WERI-Rb-1 (cell line): ENCODE measurements around the gene E2F8.

Experiments
- DNase-seq: peaks from one replicate; pipeline ENCODE4 v3.0.0-alpha.2; 2020
- H3K27ac ChIP-seq: fragments of 250-450 bp; sonication (Bioruptor Pico); 2 replicates; pipeline ENCODE4 v1.5.1; 2020; ENCODE audit warnings: mild to moderate bottlenecking, moderate library complexity
- H3K27me3 ChIP-seq: fragments of 250-450 bp; sonication (Bioruptor Pico); 2 replicates; pipeline ENCODE4 v1.5.1; 2021; ENCODE audit warnings: mild to moderate bottlenecking, low read depth, moderate library complexity; ENCODE audit not compliant: insufficient read depth, severe bottlenecking
- H3K36me3 ChIP-seq: fragments of 250-450 bp; sonication (Bioruptor Pico); 2 replicates; pipeline ENCODE4 v1.5.1; 2020; ENCODE audit warnings: mild to moderate bottlenecking, moderate library complexity
- H3K4me3 ChIP-seq: 2 replicates; pipeline ENCODE4 v1.5.1; 2011; ENCODE audit warnings: low read depth, mild to moderate bottlenecking, control low read depth, low read length
- H3K9me3 ChIP-seq: fragments of 250-450 bp; sonication (Bioruptor Pico); 2 replicates; pipeline ENCODE4 v1.5.1; 2021; ENCODE audit warnings: mild to moderate bottlenecking, moderate library complexity; ENCODE audit not compliant: severe bottlenecking
- TF ChIP-seq, protein P1 (sequence below): IDR thresholded peaks from 2 replicates; pipeline ENCODE4 v1.5.1; 2011; ENCODE audit warnings: low read depth, mild to moderate bottlenecking, control low read depth, inconsistent platforms, low read length

E2F8 gene

DNA sequence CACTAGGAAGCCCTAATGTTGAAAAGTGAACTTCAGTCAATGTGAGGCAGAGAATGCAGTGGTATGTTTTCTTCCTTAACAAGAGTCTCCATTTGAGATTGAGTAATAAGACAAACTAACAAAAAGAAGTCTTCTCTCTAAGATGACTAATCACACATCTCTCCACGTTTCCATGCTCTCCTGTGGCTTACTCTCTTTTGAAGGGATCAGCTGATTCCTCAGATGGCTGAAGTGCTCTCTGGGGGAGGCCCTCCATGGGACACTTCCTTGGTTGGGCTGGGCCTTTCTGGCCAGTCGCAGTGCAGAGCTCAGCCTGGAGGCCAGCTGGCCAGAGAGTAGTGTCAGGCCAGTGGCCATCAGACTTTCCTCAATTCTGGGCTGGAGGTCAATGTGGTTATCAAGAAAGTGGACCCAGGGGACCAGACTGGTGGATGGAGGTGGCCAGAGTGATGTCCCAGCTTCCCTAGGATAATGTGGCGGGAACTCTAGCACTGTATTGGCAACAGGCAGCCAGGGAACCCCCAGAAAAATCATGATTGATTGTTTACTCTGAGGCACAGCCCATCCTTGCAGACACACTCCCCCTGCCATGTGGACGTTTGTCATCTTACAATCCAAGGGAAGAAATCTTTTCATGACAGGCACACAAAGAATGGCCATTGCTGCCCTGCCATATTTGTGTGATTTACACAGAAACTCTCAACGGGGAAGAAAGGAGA, 53.5 kb downstream of the E2F8 start:
- Histone ChIP-seq H3K27ac (no peak overlapping the region), H3K27me3 (no peaks in the 10 kb centered on the region), H3K9me3 (no peaks in the 10 kb centered on the region), H3K36me3 (no peaks in the 10 kb centered on the region), H3K4me3 (no peak overlapping the region)
- TF ChIP-seq, protein P1, sequence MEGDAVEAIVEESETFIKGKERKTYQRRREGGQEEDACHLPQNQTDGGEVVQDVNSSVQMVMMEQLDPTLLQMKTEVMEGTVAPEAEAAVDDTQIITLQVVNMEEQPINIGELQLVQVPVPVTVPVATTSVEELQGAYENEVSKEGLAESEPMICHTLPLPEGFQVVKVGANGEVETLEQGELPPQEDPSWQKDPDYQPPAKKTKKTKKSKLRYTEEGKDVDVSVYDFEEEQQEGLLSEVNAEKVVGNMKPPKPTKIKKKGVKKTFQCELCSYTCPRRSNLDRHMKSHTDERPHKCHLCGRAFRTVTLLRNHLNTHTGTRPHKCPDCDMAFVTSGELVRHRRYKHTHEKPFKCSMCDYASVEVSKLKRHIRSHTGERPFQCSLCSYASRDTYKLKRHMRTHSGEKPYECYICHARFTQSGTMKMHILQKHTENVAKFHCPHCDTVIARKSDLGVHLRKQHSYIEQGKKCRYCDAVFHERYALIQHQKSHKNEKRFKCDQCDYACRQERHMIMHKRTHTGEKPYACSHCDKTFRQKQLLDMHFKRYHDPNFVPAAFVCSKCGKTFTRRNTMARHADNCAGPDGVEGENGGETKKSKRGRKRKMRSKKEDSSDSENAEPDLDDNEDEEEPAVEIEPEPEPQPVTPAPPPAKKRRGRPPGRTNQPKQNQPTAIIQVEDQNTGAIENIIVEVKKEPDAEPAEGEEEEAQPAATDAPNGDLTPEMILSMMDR, result no peak
- DNase-seq, result no peak

DNA sequence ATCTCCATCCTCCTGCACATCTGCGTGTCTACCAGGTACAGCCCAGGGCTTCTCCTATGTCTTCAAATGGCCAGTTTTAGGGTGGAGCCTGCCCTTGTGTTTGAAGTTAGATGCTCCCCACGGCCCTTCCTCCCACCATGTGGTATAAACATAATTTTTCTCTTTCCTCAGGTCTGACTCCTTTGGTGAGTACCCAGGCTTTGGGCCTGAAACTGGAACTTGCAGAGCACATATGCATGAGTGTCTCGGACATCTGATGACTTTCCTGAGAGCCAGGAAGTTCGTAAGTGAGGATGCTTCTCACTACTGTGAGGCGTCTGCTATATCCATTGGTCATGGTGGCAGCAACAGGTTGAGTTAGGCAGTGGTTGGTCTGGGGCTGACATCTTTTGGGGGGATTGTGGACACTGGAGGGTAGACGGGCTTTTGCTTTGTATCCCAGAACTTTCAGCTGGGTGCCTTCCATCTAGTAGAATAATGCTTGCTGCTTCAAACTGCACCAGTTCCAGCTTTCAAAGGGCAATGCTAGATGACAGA, 55.2 kb downstream of the E2F8 start:
- Histone ChIP-seq H3K27me3 (no peaks in the 10 kb centered on the region), H3K9me3 (no peaks in the 10 kb centered on the region), H3K36me3 (no peaks in the 10 kb centered on the region), H3K27ac (no peak overlapping the region), H3K4me3 (no peak overlapping the region)
- DNase-seq, result no peak
- TF ChIP-seq, protein P1, result no peak

DNA sequence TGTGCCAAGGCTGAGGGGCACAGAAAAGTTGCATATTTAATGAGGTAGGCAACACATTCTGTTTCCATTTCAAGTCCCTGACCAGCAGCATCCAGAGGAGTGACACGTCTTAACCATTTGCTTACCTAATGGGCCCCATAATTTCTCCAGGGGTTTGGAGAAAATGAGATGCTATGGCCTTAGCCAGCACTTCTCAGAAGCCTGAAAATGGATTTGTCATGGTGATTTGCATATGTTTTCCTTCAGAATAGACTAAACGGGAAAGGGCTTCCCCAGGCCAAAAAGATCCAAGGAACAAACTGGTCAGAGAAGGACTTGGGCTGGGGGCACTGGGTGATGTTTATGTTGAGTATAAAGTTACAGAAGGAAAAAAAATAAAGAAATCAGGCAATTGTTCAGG, 55.7 kb downstream of the E2F8 start:
- Histone ChIP-seq H3K27me3 (no peaks in the 10 kb centered on the region), H3K9me3 (no peaks in the 10 kb centered on the region), H3K36me3 (no peaks in the 10 kb centered on the region), H3K4me3 (no peak overlapping the region), H3K27ac (no peak overlapping the region)
- no peak for DNase-seq
- TF ChIP-seq, protein P1, result no peak

DNA sequence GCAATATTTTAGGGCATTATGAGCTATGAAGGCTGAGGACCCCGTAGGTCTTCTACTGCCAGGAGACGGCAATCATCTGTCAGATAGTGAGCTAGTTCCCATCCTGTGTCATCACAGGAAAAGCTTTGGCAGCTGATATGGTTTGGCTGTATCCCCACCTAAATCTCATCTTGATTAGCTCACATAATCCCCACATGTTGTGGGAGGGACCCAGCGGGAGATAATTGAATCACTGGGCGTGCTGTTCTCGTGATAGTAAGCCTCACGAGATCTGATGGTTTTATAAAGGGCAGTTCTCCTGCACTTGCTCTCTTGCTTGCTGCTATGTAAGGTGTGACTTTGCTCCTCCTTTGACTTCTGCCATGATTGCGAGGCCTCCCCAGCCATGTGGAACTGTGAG, 57.1 kb downstream of the E2F8 start:
- Histone ChIP-seq H3K4me3 (no peak overlapping the region), H3K36me3 (no peaks in the 10 kb centered on the region), H3K9me3 (no peaks in the 10 kb centered on the region), H3K27ac (no peak overlapping the region), H3K27me3 (no peaks in the 10 kb centered on the region)
- TF ChIP-seq, protein P1, result no peak
- DNase-seq, result peak; percentile 58

DNA sequence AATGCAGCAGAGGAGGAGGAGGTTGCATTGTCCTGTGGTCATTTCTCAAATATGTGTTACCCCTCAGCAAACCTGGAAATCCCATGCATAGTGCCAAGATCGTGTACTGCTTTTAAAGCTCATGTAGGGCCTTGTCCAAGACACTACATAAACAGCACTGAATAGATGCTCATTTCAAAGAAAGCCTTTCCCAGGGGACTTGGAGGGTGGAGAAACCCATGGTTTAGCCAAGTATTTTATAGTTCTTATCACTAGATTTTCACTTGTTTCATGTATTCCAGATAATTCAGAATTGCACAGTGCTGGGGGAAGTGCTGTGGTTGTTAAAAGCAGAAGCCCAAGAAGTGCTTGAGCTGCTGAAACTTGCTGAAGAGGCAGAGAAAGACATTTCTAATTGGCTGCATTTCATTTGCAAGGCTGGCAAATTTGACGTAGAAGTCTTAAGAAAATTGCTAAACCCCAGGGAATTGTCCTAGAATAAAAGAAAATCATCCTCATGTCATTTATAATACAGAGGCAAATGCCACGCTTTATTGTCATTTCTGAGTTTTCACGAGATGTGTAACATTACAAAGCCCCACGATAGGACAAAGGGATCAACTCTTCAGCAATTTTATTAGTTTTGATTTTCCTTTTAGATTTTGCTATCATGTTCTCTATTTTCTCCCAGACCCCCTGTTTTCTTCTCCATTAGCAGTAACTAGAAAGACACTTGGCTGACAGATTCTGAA, 59.0 kb downstream of the E2F8 start:
- no peak overlapping the region for H3K27ac ChIP-seq
- no peaks in the 10 kb centered on the region for H3K9me3 ChIP-seq
- TF ChIP-seq, protein P1, result no peak
- H3K36me3 ChIP-seq, result no peaks in the 10 kb centered on the region; the same call in 1 of the 2 replicates
- H3K27me3 ChIP-seq, result no peaks in the 10 kb centered on the region
- H3K4me3 ChIP-seq, result no peak overlapping the region
- no peak for DNase-seq
